K562 (cell line): ENCODE data around the gene PHF20. TPM values are rescaled to one million over a fixed set of nuclear protein-coding genes. Genes with fewer than 3 reads are reported as not detected.
A peak's percentile ranks its signal among the peaks of the same experiment; 100 is the strongest.

Experiments
- BACH1 ChIP-seq: fragments of 200-800 bp; sonication (Bioruptor generic); IDR thresholded peaks from 2 replicates; pipeline ENCODE4 v1.6.1; 2016; ENCODE audit warnings: missing genetic modification characterization, missing compliant biosample characterization
- CBX5 ChIP-seq: IDR thresholded peaks from 2 replicates; pipeline ENCODE4 v1.6.1; 2014; ENCODE audit warnings: low read depth, borderline replicate concordance
- E2F1 ChIP-seq: sonication (generic); formaldehyde crosslinking; IDR thresholded peaks from 2 replicates; pipeline ENCODE4 v1.8.1; 2023; ENCODE audit warnings: mild to moderate bottlenecking, missing genetic modification reagents, moderate library complexity
- HDAC2 ChIP-seq: fragments of 450-650 bp; IDR thresholded peaks from 2 replicates; pipeline ENCODE4 v1.6.1; 2016; ENCODE audit warnings: mild to moderate bottlenecking
- MXI1 ChIP-seq: IDR thresholded peaks from 2 replicates; pipeline ENCODE4 v1.6.1; 2011; ENCODE audit warnings: low read depth, mild to moderate bottlenecking, improper control_type of control experiment, low read length
- NFXL1 ChIP-seq: fragments of 450-650 bp; formaldehyde crosslinking; IDR thresholded peaks from 2 replicates; pipeline ENCODE4 v1.4.0; 2021; ENCODE audit warnings: mild to moderate bottlenecking
- RBBP5 ChIP-seq: fragments of 200-600 bp; sonication (generic); IDR thresholded peaks from 2 replicates; pipeline ENCODE4 v1.6.1; 2012; ENCODE audit warnings: borderline replicate concordance, mild to moderate bottlenecking, low read length, control low read depth, inconsistent platforms; ENCODE audit not compliant: insufficient read depth, poor library complexity, severe bottlenecking
- RBFOX2 ChIP-seq: fragments of 200-400 bp; formaldehyde crosslinking; IDR thresholded peaks from 2 replicates; pipeline ENCODE4 v1.6.1; 2017; ENCODE audit warnings: low read depth, mild to moderate bottlenecking, low read length, moderate library complexity
- RCOR1 ChIP-seq, 2 experiments: IDR thresholded peaks; 2 replicates each; pipeline ENCODE4 v1.6.1; 2012; ENCODE audit warnings: low read depth in 2 of 2, low read length in 2 of 2, borderline replicate concordance in 1 of 2, improper control_type of control experiment in 1 of 2
- SMARCA4 ChIP-seq: fragments of 450-650 bp; IDR thresholded peaks from 2 replicates; pipeline ENCODE4 v1.6.1; 2016
- TEAD1 ChIP-seq, 2 experiments: fragments of 450-650 bp in 1 of 2; sonication (generic) in 1 of 2; formaldehyde crosslinking; IDR thresholded peaks; 2 replicates each; pipeline versions ENCODE4 v1.4.0 to v1.8.0; 2020 to 2022; ENCODE audit warnings: mild to moderate bottlenecking in 2 of 2, missing genetic modification reagents in 1 of 2
- ZBTB12 ChIP-seq: fragments of 250-450 bp; sonication (Bioruptor Pico); IDR thresholded peaks from 2 replicates; pipeline ENCODE4 v1.4.0; 2020
- ZFP1 ChIP-seq: fragments of 450-650 bp; formaldehyde crosslinking; IDR thresholded peaks from 2 replicates; pipeline ENCODE4 v1.4.0; 2020; ENCODE audit warnings: mild to moderate bottlenecking, mixed read lengths
- polyA plus RNA-seq, 8 experiments: library from polyadenylated mRNA; depleted of rRNA in 4 of 8; stranded (reverse) in 5 of 8; unstranded in 3 of 8; fragments of >200 nt; fragmentation: Nextera tagmentation in 2 of 8; fragmentation: Illumina TruSeq in 1 of 8; extraction: Ambion mirVana in 2 of 8; extraction: Trizol in 1 of 8; gene quantifications; 2 replicates each; pipeline versions ENCODE4 v1.2.1 to v1.2.3, GENCODE V29; 2011 to 2014; ENCODE audit warnings: inconsistent platforms in 1 of 8, missing spikeins in 1 of 8
- total RNA-seq, 7 experiments: library from RNA; depleted of rRNA in 6 of 7; stranded (reverse); fragments of >200 nt in 6 of 7; fragmentation: Illumina TruSeq in 2 of 7; extraction: Trizol in 2 of 7; gene quantifications; 2 replicates each; pipeline versions ENCODE4 v1.2.1 to v1.2.3, GENCODE V29; 2011 to 2021; ENCODE audit warnings: low replicate concordance in 1 of 7

PHF20 gene
- total and polyA plus RNA-seq, 9 of the 15 experiments (the other 6 are each of a cell fraction or from before 2014, with no cell fraction given) = 49.9 to 196 (median 70.7) TPM

- TF ChIP-seq E2F1 (CRISPR knock-in tag) (peak; percentile 71; the same call in 1 of the 2 replicates), CBX5 (no peak), RCOR1 (IDR thresholded peaks at IDR 0.05; ENCODE audit: borderline replicate concordance in 1 of 2, low read depth in 2 of 2, low read length in 2 of 2) (peak in 1 of 2 experiments; percentile 26; a peak in 1 of 4 replicates), NFXL1 (CRISPR knock-in tag) (no peak), ZFP1 (CRISPR knock-in tag) (no peak), RBBP5 (peak; percentile 85), SMARCA4 (peak; percentile 47; the same call in 1 of the 2 replicates), BACH1 (tag) (no peak), TEAD1 (CRISPR knock-in tag; IDR thresholded peaks at IDR 0.05) (peak in 1 of 2 experiments; percentile 85; a peak in 1 of 4 replicates), ZBTB12 (CRISPR knock-in tag) (0 out of 2 replicates have a peak, but pooled peaks have one; percentile 22), RBFOX2 (peak; percentile 80), MXI1 (peak; percentile 58; the same call in 1 of the 2 replicates), HDAC2 (peak; percentile 94)
Observed at GRCh38 chr20:35771689-35772562, at the start of gene PHF20 (continued).
